Smooth muscle cell (in vitro differentiated cells): ENCODE results near the gene PPP1R26. TPM values are rescaled to one million over a fixed set of nuclear protein-coding genes. Genes with fewer than 3 reads are reported as not detected.

ENCODE experiments used
- DNase-seq: peaks from one replicate; lab custom pipeline; 2025; ENCODE audit not compliant: unreplicated experiment; lab: John Stamatoyannopoulos, UW
- H2AFZ ChIP-seq: fragments of 200-600 bp; sonication (generic); 2 replicates; pipeline ENCODE4 v1.6.0; 2016; ENCODE audit warnings: antibody characterized with exemption, low read depth, mild to moderate bottlenecking
- H3F3A ChIP-seq: fragments of 200-600 bp; sonication (generic); 2 replicates; pipeline ENCODE4 v1.6.0; 2017; ENCODE audit warnings: antibody characterized with exemption, low read depth
- H3K27ac ChIP-seq: fragments of 200-600 bp; sonication (generic); 2 replicates; pipeline ENCODE4 v1.5.1; 2016; ENCODE audit warnings: low read depth, mild to moderate bottlenecking
- H3K27me3 ChIP-seq: fragments of 200-600 bp; sonication (generic); 2 replicates; pipeline ENCODE4 v1.6.1; 2016; ENCODE audit warnings: low read depth, mild to moderate bottlenecking
- H3K36me3 ChIP-seq: fragments of 200-600 bp; sonication (generic); 2 replicates; pipeline ENCODE4 v1.5.1; 2016; ENCODE audit warnings: low read depth
- H3K4me1 ChIP-seq: fragments of 200-600 bp; sonication (generic); 2 replicates; pipeline ENCODE4 v1.5.1; 2016; ENCODE audit warnings: low read depth
- H3K4me2 ChIP-seq: fragments of 200-600 bp; sonication (generic); 2 replicates; pipeline ENCODE4 v1.6.0; 2016; ENCODE audit warnings: mild to moderate bottlenecking
- H3K4me3 ChIP-seq: fragments of 200-600 bp; sonication (generic); 2 replicates; pipeline ENCODE4 v1.5.1; 2016; ENCODE audit warnings: mild to moderate bottlenecking
- H3K79me2 ChIP-seq: fragments of 200-600 bp; sonication (generic); 2 replicates; pipeline ENCODE4 v1.6.0; 2016; ENCODE audit warnings: low read depth, mild to moderate bottlenecking
- H3K9ac ChIP-seq: fragments of 200-600 bp; sonication (generic); 2 replicates; pipeline ENCODE4 v1.6.0; 2016; ENCODE audit warnings: low read depth
- H3K9me3 ChIP-seq: fragments of 200-600 bp; sonication (generic); replicated peaks from 2 replicates; pipeline ENCODE4 v1.5.1; 2016; ENCODE audit warnings: low read depth
- H4K20me1 ChIP-seq: fragments of 200-600 bp; sonication (generic); 2 replicates; pipeline ENCODE4 v1.6.0; 2016; ENCODE audit warnings: low read depth
- WGBS: methylation state at CpG from one replicate; pipeline ENCODE4 v1.1.7; 2016; ENCODE audit warnings: low lambda C conversion rate; 5-methylcytosine and 5-hydroxymethylcytosine counted together
- polyA plus RNA-seq: library from polyadenylated mRNA; unstranded; fragments of >200 nt; fragmentation: Nextera tagmentation; extraction: Ambion mirVana; gene quantifications from 2 replicates; pipeline ENCODE4 v1.2.1, GENCODE V29; 2016
- total RNA-seq: library from RNA; depleted of rRNA; stranded (reverse); fragments of >200 nt; gene quantifications from 2 replicates; pipeline ENCODE4 v1.2.3, GENCODE V29; 2014
- TF ChIP-seq, protein P1 (sequence below): fragments of 200-600 bp; sonication (generic); IDR thresholded peaks from 2 replicates; pipeline ENCODE4 v1.5.1; 2017; ENCODE audit warnings: borderline replicate concordance, mild to moderate bottlenecking, antibody characterized with exemption; ENCODE audit not compliant: insufficient read depth, poor library complexity, severe bottlenecking

PPP1R26 gene
- total and polyA plus RNA-seq, 2 experiments from 2014 or later: 7.7 to 8.1 TPM

DNA sequence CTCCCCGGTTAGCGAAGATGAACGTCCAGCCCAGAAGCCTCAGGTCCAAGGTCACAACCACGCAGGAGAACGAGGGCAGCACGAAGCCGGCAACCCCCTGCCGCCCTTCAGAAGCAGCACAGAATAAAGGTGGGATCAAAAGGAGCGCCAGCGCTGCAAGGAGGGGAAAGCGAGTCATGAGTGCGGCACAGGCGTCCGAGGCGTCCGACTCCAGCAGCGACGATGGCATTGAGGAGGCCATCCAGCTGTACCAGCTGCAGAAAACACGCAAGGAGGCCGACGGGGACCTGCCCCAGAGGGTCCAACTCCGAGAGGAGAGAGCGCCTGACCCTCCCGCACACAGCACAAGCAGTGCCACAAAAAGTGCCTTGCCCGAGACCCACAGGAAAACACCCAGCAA lies 5.8 kb downstream of the PPP1R26 start:
- no peak overlapping the region for H3K4me3 ChIP-seq

DNA sequence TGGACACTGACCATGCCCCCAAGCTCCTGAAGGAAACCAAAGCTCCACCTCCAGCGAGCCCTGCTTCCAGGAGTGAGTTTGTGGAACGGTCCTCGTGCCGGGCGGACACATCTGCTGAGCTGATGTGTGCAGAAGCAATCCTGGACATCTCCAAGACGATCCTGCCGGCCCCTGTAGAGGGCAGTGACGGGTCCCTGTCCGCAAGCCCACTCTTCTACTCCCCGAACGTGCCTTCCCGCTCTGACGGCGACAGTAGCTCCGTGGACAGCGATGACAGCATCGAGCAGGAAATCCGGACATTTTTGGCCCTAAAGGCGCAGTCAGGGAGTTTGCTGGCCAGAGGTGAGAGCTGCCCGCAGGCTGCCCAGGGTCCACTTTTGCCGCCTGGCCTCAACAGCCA lies 6.2 kb downstream of the PPP1R26 start:
- no peak overlapping the region for H2AFZ ChIP-seq
- H3K4me2 ChIP-seq: no peak overlapping the region
- no peak overlapping the region for H3K9ac ChIP-seq
- no peaks in the 10 kb centered on the region for H3F3A ChIP-seq
- TF ChIP-seq, protein P1, sequence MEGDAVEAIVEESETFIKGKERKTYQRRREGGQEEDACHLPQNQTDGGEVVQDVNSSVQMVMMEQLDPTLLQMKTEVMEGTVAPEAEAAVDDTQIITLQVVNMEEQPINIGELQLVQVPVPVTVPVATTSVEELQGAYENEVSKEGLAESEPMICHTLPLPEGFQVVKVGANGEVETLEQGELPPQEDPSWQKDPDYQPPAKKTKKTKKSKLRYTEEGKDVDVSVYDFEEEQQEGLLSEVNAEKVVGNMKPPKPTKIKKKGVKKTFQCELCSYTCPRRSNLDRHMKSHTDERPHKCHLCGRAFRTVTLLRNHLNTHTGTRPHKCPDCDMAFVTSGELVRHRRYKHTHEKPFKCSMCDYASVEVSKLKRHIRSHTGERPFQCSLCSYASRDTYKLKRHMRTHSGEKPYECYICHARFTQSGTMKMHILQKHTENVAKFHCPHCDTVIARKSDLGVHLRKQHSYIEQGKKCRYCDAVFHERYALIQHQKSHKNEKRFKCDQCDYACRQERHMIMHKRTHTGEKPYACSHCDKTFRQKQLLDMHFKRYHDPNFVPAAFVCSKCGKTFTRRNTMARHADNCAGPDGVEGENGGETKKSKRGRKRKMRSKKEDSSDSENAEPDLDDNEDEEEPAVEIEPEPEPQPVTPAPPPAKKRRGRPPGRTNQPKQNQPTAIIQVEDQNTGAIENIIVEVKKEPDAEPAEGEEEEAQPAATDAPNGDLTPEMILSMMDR: no peak
- no peaks in the 10 kb centered on the region for H3K79me2 ChIP-seq
- no peaks in the 10 kb centered on the region for H3K9me3 ChIP-seq
- peaks cover 6% of the 10 kb centered on the region for H3K4me1 ChIP-seq
- 95% methylated on average over 21 of the region's 21 CpGs for WGBS
- H4K20me1 ChIP-seq: peaks cover 13% of the 10 kb centered on the region
- no peak for DNase-seq
- H3K36me3 ChIP-seq: no peaks in the 10 kb centered on the region
- H3K27me3 ChIP-seq: no peaks in the 10 kb centered on the region
- no peak overlapping the region for H3K4me3 ChIP-seq
- no peak overlapping the region for H3K27ac ChIP-seq

More for the DNA sequence above, 5.8 kb downstream of the PPP1R26 start:
- H3K27me3 ChIP-seq: no peaks in the 10 kb centered on the region
- no peaks in the 10 kb centered on the region for H3K36me3 ChIP-seq
- no peak for DNase-seq
- H4K20me1 ChIP-seq: peaks cover 15% of the 10 kb centered on the region
- no peak overlapping the region for H3K27ac ChIP-seq
- H3K9ac ChIP-seq: no peak overlapping the region
- TF ChIP-seq, protein P1: no peak
- peaks cover 8% of the 10 kb centered on the region for H3K4me1 ChIP-seq
- no peak overlapping the region for H2AFZ ChIP-seq
- H3K4me2 ChIP-seq: no peak overlapping the region
- H3K9me3 ChIP-seq: no peaks in the 10 kb centered on the region
- H3K79me2 ChIP-seq: no peaks in the 10 kb centered on the region
- H3F3A ChIP-seq: no peaks in the 10 kb centered on the region
- 98% methylated on average over 22 of the region's 25 CpGs for WGBS

DNA sequence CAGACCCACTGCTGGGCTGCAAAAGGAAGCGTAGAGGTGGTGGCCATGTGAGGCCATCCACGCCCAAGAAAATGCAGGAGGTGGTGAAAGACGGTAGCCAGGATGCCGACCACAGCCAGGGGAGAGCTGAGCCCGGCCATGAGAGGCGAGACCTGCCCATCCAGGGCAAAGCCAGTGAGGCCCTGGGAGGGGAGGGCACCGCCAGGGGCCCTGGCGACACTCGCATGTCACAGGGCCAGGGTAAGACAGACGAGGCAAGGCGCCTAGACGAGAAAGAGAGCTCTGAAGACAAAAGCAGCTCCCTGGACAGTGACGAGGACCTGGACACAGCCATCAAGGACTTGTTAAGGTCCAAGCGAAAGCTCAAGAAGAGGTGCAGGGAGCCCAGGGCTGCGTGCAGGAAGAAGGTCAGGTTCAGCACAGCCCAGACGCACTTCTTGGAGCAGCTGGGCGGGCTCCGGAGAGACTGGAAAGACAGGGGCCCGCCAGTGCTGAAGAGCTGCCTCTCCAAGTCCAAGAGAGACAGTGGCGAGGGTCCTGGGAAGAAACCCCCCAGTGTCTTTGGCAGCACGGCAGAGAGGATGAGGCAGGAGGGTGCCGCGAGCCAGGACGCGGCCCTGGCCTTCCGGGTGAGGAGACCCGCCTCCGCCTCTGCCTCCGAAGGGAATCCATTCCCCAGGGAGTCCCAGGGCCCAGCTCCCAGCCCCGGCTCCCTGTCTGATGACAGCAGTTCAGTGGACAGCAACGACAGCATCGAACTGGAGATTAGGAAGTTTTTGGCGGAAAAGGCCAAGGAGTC lies 6.9 kb downstream of the PPP1R26 start:
- no peaks in the 10 kb centered on the region for H3K9me3 ChIP-seq
- no peak overlapping the region for H3K4me2 ChIP-seq
- no peaks in the 10 kb centered on the region for H3K4me1 ChIP-seq
- WGBS: 97% methylated on average over 32 of the region's 33 CpGs
- no peaks in the 10 kb centered on the region for H3K36me3 ChIP-seq
- no peaks in the 10 kb centered on the region for H3K27me3 ChIP-seq
- TF ChIP-seq, protein P1: no peak
- no peaks in the 10 kb centered on the region for H3K79me2 ChIP-seq
- no peak overlapping the region for H2AFZ ChIP-seq
- H3F3A ChIP-seq: no peaks in the 10 kb centered on the region
- H4K20me1 ChIP-seq: peaks cover 8% of the 10 kb centered on the region
- H3K27ac ChIP-seq: no peak overlapping the region
- no peak overlapping the region for H3K9ac ChIP-seq
- H3K4me3 ChIP-seq: no peak overlapping the region
- no peak for DNase-seq
